HepG2 (cell line): ENCODE measurements around the gene CUL4A. TPM values are rescaled to one million over a fixed set of nuclear protein-coding genes. Genes with fewer than 3 reads are reported as not detected.

Experiments
- MEIS2 ChIP-seq: sonication (generic); formaldehyde crosslinking; IDR thresholded peaks from 2 replicates; pipeline ENCODE4 v1.9.0; 2021; ENCODE audit warnings: mild to moderate bottlenecking, missing genetic modification reagents
- NCOR1 ChIP-seq: fragments of 200-600 bp; sonication (generic); IDR thresholded peaks from 2 replicates; pipeline ENCODE4 v1.7.0; 2017; ENCODE audit warnings: antibody characterized with exemption, low read length, borderline replicate concordance
- POLR2AphosphoS2 ChIP-seq: IDR thresholded peaks from 2 replicates; pipeline ENCODE4 v1.6.1; 2011; ENCODE audit warnings: low read depth, low read length, improper control_type of control experiment
- RORA ChIP-seq: sonication (generic); formaldehyde crosslinking; IDR thresholded peaks from 2 replicates; pipeline ENCODE4 v1.5.0; 2020; ENCODE audit warnings: mild to moderate bottlenecking, missing genetic modification reagents, moderate library complexity
- RXRB ChIP-seq: IDR thresholded peaks from 2 replicates; pipeline ENCODE4 v1.6.1; 2016; ENCODE audit warnings: borderline replicate concordance, missing genetic modification reagents, missing compliant biosample characterization
- ZFP36 ChIP-seq: fragments of 150-350 bp; IDR thresholded peaks from 2 replicates; pipeline ENCODE4 v1.6.1; 2018; ENCODE audit warnings: borderline replicate concordance, low read length, low read depth; ENCODE audit not compliant: partially characterized antibody
- ZNF766 ChIP-seq: sonication (generic); formaldehyde crosslinking; IDR thresholded peaks from 2 replicates; pipeline ENCODE4 v1.5.0; 2020; ENCODE audit warnings: missing genetic modification reagents, borderline replicate concordance
- ZNF768 ChIP-seq: sonication (generic); formaldehyde crosslinking; IDR thresholded peaks from 2 replicates; pipeline ENCODE4 v1.4.0; 2020; ENCODE audit warnings: missing genetic modification reagents
- polyA plus RNA-seq, 8 experiments: library from polyadenylated mRNA; depleted of rRNA in 3 of 8; stranded (reverse) in 7 of 8; unstranded in 1 of 8; fragments of >200 nt; fragmentation: Illumina TruSeq in 4 of 8; extraction: Trizol in 4 of 8; gene quantifications; 2 replicates each; pipeline versions ENCODE4 v1.2.1 to v1.2.3, GENCODE V29; 2011 to 2016; ENCODE audit warnings: low read depth in 4 of 8, missing spikeins in 1 of 8, mixed read lengths in 1 of 8; ENCODE audit not compliant: insufficient read depth in 1 of 8
- total RNA-seq, 5 experiments: library from RNA; depleted of rRNA; stranded (reverse); fragments of >200 nt; fragmentation: Illumina TruSeq; extraction: Trizol; gene quantifications; 2 replicates each; pipeline ENCODE4 v1.2.3, GENCODE V29; 2016; ENCODE audit warnings: low read depth in 1 of 5
- TF ChIP-seq, protein P1 (sequence below): sonication (generic); formaldehyde crosslinking; IDR thresholded peaks from 2 replicates; pipeline ENCODE4 v1.4.0; 2020; ENCODE audit warnings: missing genetic modification reagents
- TF ChIP-seq, protein P2 (sequence below): IDR thresholded peaks from 2 replicates; pipeline ENCODE4 v1.6.1; 2016; ENCODE audit warnings: low read depth
- TF ChIP-seq, protein P3 (sequence below): sonication (generic); formaldehyde crosslinking; IDR thresholded peaks from 2 replicates; pipeline ENCODE4 v1.4.0; 2020; ENCODE audit warnings: missing genetic modification reagents
- TF ChIP-seq, protein P4 (sequence below): sonication (generic); formaldehyde crosslinking; IDR thresholded peaks from 2 replicates; pipeline ENCODE4 v1.5.1; 2020; ENCODE audit warnings: mild to moderate bottlenecking, missing genetic modification reagents
- TF ChIP-seq, protein P5 (sequence below): fragments of 450-650 bp; IDR thresholded peaks from 2 replicates; pipeline ENCODE4 v1.6.1; 2017
- TF ChIP-seq, protein P6 (sequence below): sonication (generic); formaldehyde crosslinking; IDR thresholded peaks from 2 replicates; pipeline ENCODE4 v1.4.0; 2020; ENCODE audit warnings: missing genetic modification reagents

Gene CUL4A
- total and polyA plus RNA-seq, 2 of the 13 experiments (the other 11 are each of a cell fraction or from before 2014, with no cell fraction given) = 51.2 to 75.3 TPM

DNA sequence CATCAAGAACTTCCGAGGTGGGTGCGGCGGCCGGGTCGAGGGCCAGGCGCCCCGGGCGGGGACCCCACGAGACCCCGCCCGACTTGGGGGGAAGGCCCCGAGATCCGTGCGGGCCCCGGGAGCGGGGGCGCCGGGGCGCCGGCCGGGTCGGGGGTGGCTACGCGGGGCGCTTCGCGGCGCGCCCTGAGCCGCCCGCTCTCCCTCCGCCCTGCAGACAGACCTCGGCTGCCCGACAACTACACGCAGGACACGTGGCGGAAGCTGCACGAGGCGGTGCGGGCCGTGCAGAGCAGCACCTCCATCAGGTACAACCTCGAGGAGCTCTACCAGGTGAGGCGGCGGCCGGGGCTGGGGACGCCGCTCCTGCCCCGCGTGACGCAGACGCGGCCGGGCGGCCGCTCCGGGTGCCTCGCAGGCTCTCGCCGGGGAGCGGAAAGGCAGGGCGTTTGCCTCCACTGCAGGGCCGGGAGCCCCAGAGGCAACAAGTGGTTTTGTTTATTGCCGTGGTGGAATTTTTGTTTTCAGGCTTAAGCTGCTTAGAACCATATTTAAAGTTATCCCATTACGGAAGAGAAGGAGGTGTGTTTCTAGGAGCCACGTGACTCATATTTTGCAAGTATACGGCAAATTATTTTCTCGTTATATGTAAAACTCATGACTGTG is 477 bp downstream of the CUL4A start (continued):
- TF ChIP-seq, protein P1, sequence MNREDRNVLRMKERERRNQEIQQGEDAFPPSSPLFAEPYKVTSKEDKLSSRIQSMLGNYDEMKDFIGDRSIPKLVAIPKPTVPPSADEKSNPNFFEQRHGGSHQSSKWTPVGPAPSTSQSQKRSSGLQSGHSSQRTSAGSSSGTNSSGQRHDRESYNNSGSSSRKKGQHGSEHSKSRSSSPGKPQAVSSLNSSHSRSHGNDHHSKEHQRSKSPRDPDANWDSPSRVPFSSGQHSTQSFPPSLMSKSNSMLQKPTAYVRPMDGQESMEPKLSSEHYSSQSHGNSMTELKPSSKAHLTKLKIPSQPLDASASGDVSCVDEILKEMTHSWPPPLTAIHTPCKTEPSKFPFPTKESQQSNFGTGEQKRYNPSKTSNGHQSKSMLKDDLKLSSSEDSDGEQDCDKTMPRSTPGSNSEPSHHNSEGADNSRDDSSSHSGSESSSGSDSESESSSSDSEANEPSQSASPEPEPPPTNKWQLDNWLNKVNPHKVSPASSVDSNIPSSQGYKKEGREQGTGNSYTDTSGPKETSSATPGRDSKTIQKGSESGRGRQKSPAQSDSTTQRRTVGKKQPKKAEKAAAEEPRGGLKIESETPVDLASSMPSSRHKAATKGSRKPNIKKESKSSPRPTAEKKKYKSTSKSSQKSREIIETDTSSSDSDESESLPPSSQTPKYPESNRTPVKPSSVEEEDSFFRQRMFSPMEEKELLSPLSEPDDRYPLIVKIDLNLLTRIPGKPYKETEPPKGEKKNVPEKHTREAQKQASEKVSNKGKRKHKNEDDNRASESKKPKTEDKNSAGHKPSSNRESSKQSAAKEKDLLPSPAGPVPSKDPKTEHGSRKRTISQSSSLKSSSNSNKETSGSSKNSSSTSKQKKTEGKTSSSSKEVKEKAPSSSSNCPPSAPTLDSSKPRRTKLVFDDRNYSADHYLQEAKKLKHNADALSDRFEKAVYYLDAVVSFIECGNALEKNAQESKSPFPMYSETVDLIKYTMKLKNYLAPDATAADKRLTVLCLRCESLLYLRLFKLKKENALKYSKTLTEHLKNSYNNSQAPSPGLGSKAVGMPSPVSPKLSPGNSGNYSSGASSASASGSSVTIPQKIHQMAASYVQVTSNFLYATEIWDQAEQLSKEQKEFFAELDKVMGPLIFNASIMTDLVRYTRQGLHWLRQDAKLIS = no peak
- TF ChIP-seq, protein P2, sequence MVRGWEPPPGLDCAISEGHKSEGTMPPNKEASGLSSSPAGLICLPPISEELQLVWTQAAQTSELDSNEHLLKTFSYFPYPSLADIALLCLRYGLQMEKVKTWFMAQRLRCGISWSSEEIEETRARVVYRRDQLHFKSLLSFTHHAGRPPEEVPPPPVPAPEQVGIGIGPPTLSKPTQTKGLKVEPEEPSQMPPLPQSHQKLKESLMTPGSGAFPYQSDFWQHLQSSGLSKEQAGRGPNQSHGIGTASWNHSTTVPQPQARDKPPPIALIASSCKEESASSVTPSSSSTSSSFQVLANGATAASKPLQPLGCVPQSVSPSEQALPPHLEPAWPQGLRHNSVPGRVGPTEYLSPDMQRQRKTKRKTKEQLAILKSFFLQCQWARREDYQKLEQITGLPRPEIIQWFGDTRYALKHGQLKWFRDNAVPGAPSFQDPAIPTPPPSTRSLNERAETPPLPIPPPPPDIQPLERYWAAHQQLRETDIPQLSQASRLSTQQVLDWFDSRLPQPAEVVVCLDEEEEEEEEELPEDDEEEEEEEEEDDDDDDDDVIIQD (CRISPR knock-in tag) = no peak
- TF ChIP-seq RXRB (no peak), MEIS2 (CRISPR knock-in tag) (peak; percentile 66; the same call in 1 of the 2 replicates), POLR2AphosphoS2 (no peak), ZNF768 (CRISPR knock-in tag) (peak; percentile 75; the same call in 1 of the 2 replicates), RORA (CRISPR knock-in tag) (no peak), ZNF766 (CRISPR knock-in tag) (peak; percentile 83; the same call in 1 of the 2 replicates), NCOR1 (no peak), ZFP36 (no peak)
- TF ChIP-seq, protein P3, sequence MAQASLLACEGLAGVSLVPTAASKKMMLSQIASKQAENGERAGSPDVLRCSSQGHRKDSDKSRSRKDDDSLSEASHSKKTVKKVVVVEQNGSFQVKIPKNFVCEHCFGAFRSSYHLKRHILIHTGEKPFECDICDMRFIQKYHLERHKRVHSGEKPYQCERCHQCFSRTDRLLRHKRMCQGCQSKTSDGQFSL (CRISPR knock-in tag) = no peak
- TF ChIP-seq, protein P4, sequence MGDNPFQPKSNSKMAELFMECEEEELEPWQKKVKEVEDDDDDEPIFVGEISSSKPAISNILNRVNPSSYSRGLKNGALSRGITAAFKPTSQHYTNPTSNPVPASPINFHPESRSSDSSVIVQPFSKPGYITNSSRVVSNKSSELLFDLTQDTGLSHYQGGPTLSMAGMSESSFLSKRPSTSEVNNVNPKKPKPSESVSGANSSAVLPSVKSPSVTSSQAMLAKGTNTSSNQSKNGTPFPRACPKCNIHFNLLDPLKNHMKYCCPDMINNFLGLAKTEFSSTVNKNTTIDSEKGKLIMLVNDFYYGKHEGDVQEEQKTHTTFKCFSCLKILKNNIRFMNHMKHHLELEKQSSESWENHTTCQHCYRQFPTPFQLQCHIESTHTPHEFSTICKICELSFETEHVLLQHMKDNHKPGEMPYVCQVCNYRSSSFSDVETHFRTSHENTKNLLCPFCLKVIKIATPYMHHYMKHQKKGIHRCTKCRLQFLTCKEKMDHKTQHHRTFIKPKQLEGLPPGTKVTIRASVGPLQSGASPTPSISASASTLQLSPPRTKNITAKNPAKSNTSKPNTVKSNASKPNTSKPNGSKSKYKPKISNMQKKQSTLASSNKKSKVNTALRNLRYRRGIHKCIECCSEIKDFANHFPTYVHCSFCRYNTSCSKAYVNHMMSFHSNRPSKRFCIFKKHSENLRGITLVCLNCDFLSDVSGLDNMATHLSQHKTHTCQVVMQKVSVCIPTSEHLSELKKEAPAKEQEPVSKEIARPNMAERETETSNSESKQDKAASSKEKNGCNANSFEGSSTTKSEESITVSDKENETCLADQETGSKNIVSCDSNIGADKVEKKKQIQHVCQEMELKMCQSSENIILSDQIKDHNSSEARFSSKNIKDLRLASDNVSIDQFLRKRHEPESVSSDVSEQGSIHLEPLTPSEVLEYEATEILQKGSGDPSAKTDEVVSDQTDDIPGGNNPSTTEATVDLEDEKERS = no peak
- TF ChIP-seq, protein P5, sequence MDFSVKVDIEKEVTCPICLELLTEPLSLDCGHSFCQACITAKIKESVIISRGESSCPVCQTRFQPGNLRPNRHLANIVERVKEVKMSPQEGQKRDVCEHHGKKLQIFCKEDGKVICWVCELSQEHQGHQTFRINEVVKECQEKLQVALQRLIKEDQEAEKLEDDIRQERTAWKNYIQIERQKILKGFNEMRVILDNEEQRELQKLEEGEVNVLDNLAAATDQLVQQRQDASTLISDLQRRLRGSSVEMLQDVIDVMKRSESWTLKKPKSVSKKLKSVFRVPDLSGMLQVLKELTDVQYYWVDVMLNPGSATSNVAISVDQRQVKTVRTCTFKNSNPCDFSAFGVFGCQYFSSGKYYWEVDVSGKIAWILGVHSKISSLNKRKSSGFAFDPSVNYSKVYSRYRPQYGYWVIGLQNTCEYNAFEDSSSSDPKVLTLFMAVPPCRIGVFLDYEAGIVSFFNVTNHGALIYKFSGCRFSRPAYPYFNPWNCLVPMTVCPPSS = no peak
- TF ChIP-seq, protein P6, sequence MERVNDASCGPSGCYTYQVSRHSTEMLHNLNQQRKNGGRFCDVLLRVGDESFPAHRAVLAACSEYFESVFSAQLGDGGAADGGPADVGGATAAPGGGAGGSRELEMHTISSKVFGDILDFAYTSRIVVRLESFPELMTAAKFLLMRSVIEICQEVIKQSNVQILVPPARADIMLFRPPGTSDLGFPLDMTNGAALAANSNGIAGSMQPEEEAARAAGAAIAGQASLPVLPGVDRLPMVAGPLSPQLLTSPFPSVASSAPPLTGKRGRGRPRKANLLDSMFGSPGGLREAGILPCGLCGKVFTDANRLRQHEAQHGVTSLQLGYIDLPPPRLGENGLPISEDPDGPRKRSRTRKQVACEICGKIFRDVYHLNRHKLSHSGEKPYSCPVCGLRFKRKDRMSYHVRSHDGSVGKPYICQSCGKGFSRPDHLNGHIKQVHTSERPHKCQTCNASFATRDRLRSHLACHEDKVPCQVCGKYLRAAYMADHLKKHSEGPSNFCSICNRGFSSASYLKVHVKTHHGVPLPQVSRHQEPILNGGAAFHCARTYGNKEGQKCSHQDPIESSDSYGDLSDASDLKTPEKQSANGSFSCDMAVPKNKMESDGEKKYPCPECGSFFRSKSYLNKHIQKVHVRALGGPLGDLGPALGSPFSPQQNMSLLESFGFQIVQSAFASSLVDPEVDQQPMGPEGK = 0 out of 2 replicates have a peak, but pooled peaks have one; percentile 24
